PC-3 (cell line): ENCODE measurements around the gene AACS. TPM values are rescaled to one million over a fixed set of nuclear protein-coding genes. Genes with fewer than 3 reads are reported as not detected.

Experiments
- ATAC-seq: fragments of 200-7000 bp; cut with Tn5 transposase; 2 replicates; pipeline ENCODE4 v1.9.1; 2020; ENCODE audit warnings: mild to moderate bottlenecking, moderate library complexity
- BruUV-seq: library from RNA; stranded (reverse); fragments of 400-500 nt; replicated peaks from 2 replicates; lab custom pipeline; 2021; lab: Mats Ljungman, UMichigan
- CTCF ChIA-PET: fragments of 300-600 bp; sonication (Branson Sonifier 250); formaldehyde crosslinking; loops from one replicate; lab custom pipeline; 2022; ENCODE audit warnings: antibody characterized with exemption; lab: Charles Lee
- POLR2A ChIA-PET: fragments of 300-600 bp; sonication (Branson Sonifier 250); formaldehyde crosslinking; loops from one replicate; lab custom pipeline; 2022; ENCODE audit warnings: antibody characterized with exemption; ENCODE audit not compliant: unreplicated experiment; lab: Charles Lee
- DNase-seq: peaks from one replicate; pipeline ENCODE4 v3.0.0-alpha.2; 2015
- H2AFZ ChIP-seq: fragments of 300-600 bp; sonication (generic); 2 replicates; pipeline ENCODE4 v1.6.0; 2016; ENCODE audit warnings: antibody characterized with exemption, low read length
- H3F3A ChIP-seq: fragments of 300-600 bp; sonication (generic); one replicate; pipeline ENCODE4 v1.6.0; 2017; ENCODE audit warnings: antibody characterized with exemption, low read length, control low read depth, mild to moderate bottlenecking; ENCODE audit not compliant: unreplicated experiment
- H3K27ac ChIP-seq: fragments of 300-600 bp; sonication (generic); 2 replicates; pipeline ENCODE4 v1.5.1; 2016; ENCODE audit warnings: mild to moderate bottlenecking, low read length
- H3K27me3 ChIP-seq: fragments of 300-600 bp; sonication (generic); 2 replicates; pipeline ENCODE4 v1.6.1; 2016; ENCODE audit warnings: low read length, mixed read lengths
- H3K36me3 ChIP-seq: fragments of 300-600 bp; sonication (generic); 2 replicates; pipeline ENCODE4 v1.6.1; 2016; ENCODE audit warnings: low read depth, mixed run types, low read length, mixed read lengths
- H3K4me1 ChIP-seq: fragments of 300-600 bp; sonication (generic); 2 replicates; pipeline ENCODE4 v1.5.1; 2016; ENCODE audit warnings: low read length; ENCODE audit not compliant: insufficient read depth
- H3K4me2 ChIP-seq: fragments of 300-600 bp; sonication (generic); 2 replicates; pipeline ENCODE4 v1.6.0; 2016; ENCODE audit warnings: low read length
- H3K4me3 ChIP-seq: fragments of 300-600 bp; sonication (generic); 2 replicates; pipeline ENCODE4 v1.5.1; 2016; ENCODE audit warnings: mild to moderate bottlenecking, low read length, mixed read lengths
- H3K79me2 ChIP-seq: fragments of 300-600 bp; sonication (generic); 2 replicates; pipeline ENCODE4 v1.6.1; 2017; ENCODE audit warnings: low read length, mixed read lengths
- H3K9ac ChIP-seq: fragments of 300-600 bp; sonication (generic); 2 replicates; pipeline ENCODE4 v1.6.0; 2016; ENCODE audit warnings: mild to moderate bottlenecking, low read length
- H3K9me2 ChIP-seq: fragments of 300-600 bp; sonication (generic); replicated peaks from 2 replicates; pipeline ENCODE4 v1.6.1; 2016; ENCODE audit warnings: mixed run types, low read length, mixed read lengths
- H3K9me3 ChIP-seq: fragments of 300-600 bp; sonication (generic); 2 replicates; pipeline ENCODE4 v1.6.1; 2016; ENCODE audit warnings: low read length, mixed read lengths
- H4K20me1 ChIP-seq: fragments of 300-600 bp; sonication (generic); 2 replicates; pipeline ENCODE4 v1.6.1; 2016; ENCODE audit warnings: low read length, mixed read lengths
- CTCF ChIP-seq: fragments of 300-600 bp; sonication (generic); conservative IDR thresholded peaks from 2 replicates; pipeline ENCODE4 v1.5.1; 2017; ENCODE audit warnings: antibody characterized with exemption, low read depth, mild to moderate bottlenecking, low read length
- EZH2 ChIP-seq: fragments of 300-600 bp; sonication (generic); IDR thresholded peaks from one replicate; pipeline ENCODE4 v1.6.1; 2017; ENCODE audit warnings: antibody characterized with exemption, mild to moderate bottlenecking, low read length; ENCODE audit not compliant: unreplicated experiment
- EZH2phosphoT487 ChIP-seq: fragments of 300-600 bp; sonication (generic); IDR thresholded peaks from 2 replicates; pipeline ENCODE4 v1.6.1; 2018; ENCODE audit warnings: mild to moderate bottlenecking, antibody characterized with exemption, low read length, borderline replicate concordance
- intact Hi-C: fragments of 100-400 bp; cut with micrococcal nuclease; formaldehyde crosslinking; loops from 2 replicates; pipeline ENCODE4 v1.9.0; 2023
- total RNA-seq: library from RNA; depleted of rRNA; stranded (reverse); fragments of >200 nt; gene quantifications from 2 replicates; pipeline ENCODE4 v1.2.3, GENCODE V29; 2014; rRNA removed

AACS gene
- total RNA-seq, 1 experiment from 2014 or later, result 31.9 TPM

GRCh38 chr12:125191361-125192087 is 126.3 kb downstream of the AACS start:
- Histone ChIP-seq H3K79me2 (no peaks in the 10 kb centered on the region), H3K4me2 (no peak overlapping the region), H2AFZ (no peak overlapping the region), H3K27me3 (peaks cover 68% of the 10 kb centered on the region), H4K20me1 (0 out of 2 replicates have a peak, but pooled peaks cover 3% of the 10 kb centered on the region), H3K36me3 (no peaks in the 10 kb centered on the region), H3K4me3 (no peak overlapping the region), H3K9me3 (no peaks in the 10 kb centered on the region), H3K27ac (no peak overlapping the region), H3K9ac (no peak overlapping the region), H3K4me1 (no peaks in the 10 kb centered on the region), H3F3A (no peaks in the 10 kb centered on the region), H3K9me2 (no peaks in the 10 kb centered on the region)
- POLR2A ChIA-PET, result no interaction called here
- intact Hi-C loops, result no loop called here
- no peak for ATAC-seq
- CTCF ChIA-PET, result no interaction called here
- TF ChIP-seq CTCF (no peak), EZH2phosphoT487 (no peak), EZH2 (no peak)
- no peak for DNase-seq
- no TSS peak for BruUV-seq

GRCh38 chr12:125192690-125193221 is 127.5 kb downstream of the AACS start:
- ChIA-PET POLR2A (no interaction called here), CTCF (no interaction called here)
- Histone ChIP-seq H3K9ac (no peak overlapping the region), H3K9me3 (no peaks in the 10 kb centered on the region), H3K27ac (no peak overlapping the region), H3K36me3 (no peaks in the 10 kb centered on the region), H3K9me2 (no peaks in the 10 kb centered on the region), H4K20me1 (0 out of 2 replicates have a peak, but pooled peaks cover 3% of the 10 kb centered on the region), H3K4me2 (no peak overlapping the region), H2AFZ (no peak overlapping the region), H3F3A (no peaks in the 10 kb centered on the region), H3K79me2 (no peaks in the 10 kb centered on the region), H3K4me1 (no peaks in the 10 kb centered on the region), H3K4me3 (no peak overlapping the region), H3K27me3 (peaks cover 65% of the 10 kb centered on the region)
- intact Hi-C loops, result no loop called here
- no TSS peak for BruUV-seq
- ATAC-seq (no peak), DNase-seq (no peak)
- no peak for TF ChIP-seq EZH2phosphoT487
- TF ChIP-seq CTCF, result no peak
- TF ChIP-seq EZH2, result no peak

Other genes with a start within 250 kb of the AACS start
- gene SCARB1, start 201.6 kb upstream of the AACS start, total RNA-seq, result 79.1 and 80.5 TPM in 2 replicates
- gene UBC, start 150.8 kb upstream of the AACS start, total RNA-seq, result 1,587 TPM in 2 replicates
- 56.5 and 76.0 TPM in 2 replicates for gene DHX37, start 76.3 kb upstream of the AACS start, total RNA-seq
- gene BRI3BP, start 71.8 kb upstream of the AACS start, total RNA-seq, result 31.9 and 32.9 TPM in 2 replicates
- gene TMEM132B, start 121.0 kb downstream of the AACS start, total RNA-seq, result not detected in 2 replicates